Measurements from ENCODE around the gene C11orf52. TPM values are rescaled to one million over a fixed set of nuclear protein-coding genes. Genes with fewer than 3 reads are reported as not detected.

C11orf52 gene
- total and polyA plus RNA-seq, 2 of the 13 experiments (the other 11 are each of a cell fraction or from before 2014, with no cell fraction given): 7.4 to 11.0 TPM

DNA sequence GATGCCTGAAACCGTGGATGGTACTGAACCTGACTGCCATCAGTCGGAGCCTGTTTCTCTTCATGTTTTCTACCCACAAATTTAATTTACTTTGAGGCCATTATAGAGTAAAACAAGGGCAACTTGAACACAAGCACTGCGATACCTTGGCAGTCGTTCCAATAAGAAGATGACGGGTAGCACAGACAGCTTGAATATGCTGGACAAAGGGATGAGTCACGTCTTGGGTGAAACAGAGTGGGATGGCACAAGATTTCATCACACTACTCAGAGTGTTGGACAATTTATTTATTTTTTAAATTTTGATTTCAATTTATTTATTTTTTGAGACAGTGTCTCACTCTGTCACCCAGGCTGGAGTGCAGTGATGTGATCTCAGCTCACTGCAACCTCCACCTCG lies 24.1 kb downstream of the C11orf52 start (continued):
- TF ChIP-seq, protein P1, sequence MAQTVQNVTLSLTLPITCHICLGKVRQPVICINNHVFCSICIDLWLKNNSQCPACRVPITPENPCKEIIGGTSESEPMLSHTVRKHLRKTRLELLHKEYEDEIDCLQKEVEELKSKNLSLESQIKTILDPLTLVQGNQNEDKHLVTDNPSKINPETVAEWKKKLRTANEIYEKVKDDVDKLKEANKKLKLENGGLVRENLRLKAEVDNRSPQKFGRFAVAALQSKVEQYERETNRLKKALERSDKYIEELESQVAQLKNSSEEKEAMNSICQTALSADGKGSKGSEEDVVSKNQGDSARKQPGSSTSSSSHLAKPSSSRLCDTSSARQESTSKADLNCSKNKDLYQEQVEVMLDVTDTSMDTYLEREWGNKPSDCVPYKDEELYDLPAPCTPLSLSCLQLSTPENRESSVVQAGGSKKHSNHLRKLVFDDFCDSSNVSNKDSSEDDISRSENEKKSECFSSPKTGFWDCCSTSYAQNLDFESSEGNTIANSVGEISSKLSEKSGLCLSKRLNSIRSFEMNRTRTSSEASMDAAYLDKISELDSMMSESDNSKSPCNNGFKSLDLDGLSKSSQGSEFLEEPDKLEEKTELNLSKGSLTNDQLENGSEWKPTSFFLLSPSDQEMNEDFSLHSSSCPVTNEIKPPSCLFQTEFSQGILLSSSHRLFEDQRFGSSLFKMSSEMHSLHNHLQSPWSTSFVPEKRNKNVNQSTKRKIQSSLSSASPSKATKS (CRISPR knock-in tag; IDR thresholded peaks at IDR 0.05): no peak
- TF ChIP-seq ZNF362 (CRISPR knock-in tag; IDR thresholded peaks at IDR 0.05; ENCODE audit: borderline replicate concordance): no peak
- no peak for TF ChIP-seq HMGXB3 (CRISPR knock-in tag; IDR thresholded peaks at IDR 0.05; ENCODE audit: borderline replicate concordance)
- TF ChIP-seq ZSCAN21 (CRISPR knock-in tag; IDR thresholded peaks at IDR 0.05; ENCODE audit: borderline replicate concordance): no peak
